ENCODE measurements around the gene CDC42EP4.

DNA sequence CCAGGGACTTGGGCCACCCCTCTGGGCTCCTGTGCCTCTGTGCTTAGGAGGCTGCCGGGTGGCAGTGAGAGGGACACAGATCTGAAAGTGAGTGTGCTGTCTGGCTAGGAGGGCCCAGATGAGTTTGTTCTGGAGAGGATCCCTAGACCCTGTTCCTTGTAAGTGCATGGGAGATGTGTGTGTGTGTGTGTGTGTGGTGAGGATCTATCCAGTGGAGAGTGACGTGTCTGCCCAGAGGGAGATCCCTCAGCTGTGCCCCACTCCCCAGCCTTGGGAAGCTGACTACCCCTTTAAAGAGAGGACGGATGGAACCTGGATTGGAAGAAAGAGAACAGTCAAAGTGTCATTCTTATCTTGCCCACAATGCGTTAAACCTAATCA lies 25.5 kb upstream of the CDC42EP4 start:
- no peak for TF ChIP-seq CTCF (IDR thresholded peaks at IDR 0.05; ENCODE audit: low read depth, low read length, missing input control)
- no peak for TF ChIP-seq RXRA (IDR thresholded peaks at IDR 0.05)
- TF ChIP-seq, protein P1, sequence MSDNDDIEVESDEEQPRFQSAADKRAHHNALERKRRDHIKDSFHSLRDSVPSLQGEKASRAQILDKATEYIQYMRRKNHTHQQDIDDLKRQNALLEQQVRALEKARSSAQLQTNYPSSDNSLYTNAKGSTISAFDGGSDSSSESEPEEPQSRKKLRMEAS (IDR thresholded peaks at IDR 0.05): no peak
- TF ChIP-seq REST (IDR thresholded peaks at IDR 0.05): no peak
- no peak for TF ChIP-seq YY1 (IDR thresholded peaks at IDR 0.05)
- TF ChIP-seq GABPA (IDR thresholded peaks at IDR 0.05 in 1 of 2, conservative IDR thresholded peaks at IDR 0.05 in 1 of 2): no peak
- TF ChIP-seq FOXA2 (IDR thresholded peaks at IDR 0.05): no peak
- no peak for TF ChIP-seq JUND (IDR thresholded peaks at IDR 0.05)
- no peak for TF ChIP-seq FOXA1 (IDR thresholded peaks at IDR 0.05)
- TF ChIP-seq SP1 (IDR thresholded peaks at IDR 0.05): no peak
- no peak for TF ChIP-seq TAF1 (conservative IDR thresholded peaks at IDR 0.05)
- TF ChIP-seq, protein P2, sequence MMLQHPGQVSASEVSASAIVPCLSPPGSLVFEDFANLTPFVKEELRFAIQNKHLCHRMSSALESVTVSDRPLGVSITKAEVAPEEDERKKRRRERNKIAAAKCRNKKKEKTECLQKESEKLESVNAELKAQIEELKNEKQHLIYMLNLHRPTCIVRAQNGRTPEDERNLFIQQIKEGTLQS (IDR thresholded peaks at IDR 0.05): no peak
